ENCODE data around the gene IL32. TPM values are rescaled to one million over a fixed set of nuclear protein-coding genes. Genes with fewer than 3 reads are reported as not detected.
A peak's percentile ranks its signal among the peaks of the same experiment; 100 is the strongest.

IL32 gene
- total RNA-seq, 3 donors from 2014 or later (not counting 1 experiment from before 2014, with no cell fraction given): 305 to 562 (median 319) TPM

GRCh38 chr16:3101841-3102470 is 36.5 kb downstream of the IL32 start:
- intact Hi-C loops (cut with micrococcal nuclease): no loop called here

DNA sequence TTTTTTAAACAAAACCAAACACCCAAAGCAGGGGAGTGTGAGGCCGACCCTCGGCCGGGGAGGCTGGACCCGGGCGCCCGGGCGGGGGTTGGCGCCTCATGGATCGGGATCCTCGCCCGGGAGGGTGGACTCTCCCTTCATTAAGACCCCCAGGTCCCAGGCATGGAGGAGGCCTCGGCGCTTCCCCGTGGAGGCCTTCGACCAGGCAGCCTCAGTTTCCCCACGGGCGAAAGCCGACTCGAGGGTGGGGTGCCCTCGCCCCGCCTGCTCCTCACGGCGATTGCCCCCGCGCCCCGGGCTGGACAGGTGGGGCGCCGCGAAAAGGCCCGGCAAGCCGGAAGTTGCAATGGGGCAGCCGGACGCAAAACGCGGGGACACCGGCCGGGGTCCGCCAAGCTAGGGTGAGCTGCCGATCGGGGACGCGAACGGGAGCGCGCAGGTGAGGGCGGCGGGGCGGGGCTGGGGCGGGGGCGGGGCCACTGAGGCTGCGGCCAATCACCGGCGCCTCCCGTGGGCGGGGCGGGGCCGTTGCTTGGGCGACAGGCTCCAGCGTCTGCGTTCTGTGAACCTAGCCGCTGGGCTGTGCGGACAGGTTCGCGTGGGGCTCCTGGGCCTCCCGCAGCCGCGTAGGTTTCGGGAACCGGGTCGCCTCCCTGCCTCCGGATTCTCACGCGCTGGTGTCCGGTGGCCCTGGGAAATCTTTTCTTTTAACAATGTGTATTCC is 40.9 kb downstream of the IL32 start:
- Mint-ChIP-seq H3K36me3 (no peaks in the 10 kb centered on the region), H3K9me3 (no peaks in the 10 kb centered on the region), H3K27me3 (ENCODE audit: low read depth in 2 of 2) (no peaks in the 10 kb centered on the region), H3K27ac (peak overlapping the region; percentile 77 to 94), H3K4me3 (peak overlapping the region; percentile 97), H3K4me1 (peaks cover 23 to 24% of the 10 kb centered on the region in 2 donors)
- intact Hi-C loops (cut with micrococcal nuclease): loop anchor here (1.0 kb wide), 1 partner anchor 18 kb away; no protein-coding TSS in a partner anchor
- peak overlapping the region; percentile 87 for H3K4me3 ChIP-seq (ENCODE audit: low read length)
- ATAC-seq (peak; percentile 85 to 97 (median 86)), DNase-seq (peak; percentile 89 to 93)
- under 1% methylated on average over 74 of the region's 74 CpGs for WGBS (ENCODE audit: insufficient coverage)
- H3K27ac ChIP-seq (ENCODE audit: low read length): peak overlapping the region; percentile 98
- no peaks in the 10 kb centered on the region for H3K36me3 ChIP-seq (ENCODE audit: control insufficient read depth, insufficient read depth, low read length)
- peaks cover 35% of the 10 kb centered on the region for H3K4me1 ChIP-seq (ENCODE audit: control insufficient read depth, insufficient read depth, low read length)
- H3K9me3 ChIP-seq (ENCODE audit: control insufficient read depth, insufficient read depth, low read length): no peaks in the 10 kb centered on the region
- TF ChIP-seq, protein P1, sequence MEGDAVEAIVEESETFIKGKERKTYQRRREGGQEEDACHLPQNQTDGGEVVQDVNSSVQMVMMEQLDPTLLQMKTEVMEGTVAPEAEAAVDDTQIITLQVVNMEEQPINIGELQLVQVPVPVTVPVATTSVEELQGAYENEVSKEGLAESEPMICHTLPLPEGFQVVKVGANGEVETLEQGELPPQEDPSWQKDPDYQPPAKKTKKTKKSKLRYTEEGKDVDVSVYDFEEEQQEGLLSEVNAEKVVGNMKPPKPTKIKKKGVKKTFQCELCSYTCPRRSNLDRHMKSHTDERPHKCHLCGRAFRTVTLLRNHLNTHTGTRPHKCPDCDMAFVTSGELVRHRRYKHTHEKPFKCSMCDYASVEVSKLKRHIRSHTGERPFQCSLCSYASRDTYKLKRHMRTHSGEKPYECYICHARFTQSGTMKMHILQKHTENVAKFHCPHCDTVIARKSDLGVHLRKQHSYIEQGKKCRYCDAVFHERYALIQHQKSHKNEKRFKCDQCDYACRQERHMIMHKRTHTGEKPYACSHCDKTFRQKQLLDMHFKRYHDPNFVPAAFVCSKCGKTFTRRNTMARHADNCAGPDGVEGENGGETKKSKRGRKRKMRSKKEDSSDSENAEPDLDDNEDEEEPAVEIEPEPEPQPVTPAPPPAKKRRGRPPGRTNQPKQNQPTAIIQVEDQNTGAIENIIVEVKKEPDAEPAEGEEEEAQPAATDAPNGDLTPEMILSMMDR (IDR thresholded peaks at IDR 0.05): no peak
- H3K27me3 ChIP-seq (ENCODE audit: control insufficient read depth, insufficient read depth, low read length): no peaks in the 10 kb centered on the region

More at GRCh38 chr16:3101841-3102470, 36.5 kb downstream of the IL32 start:
- Mint-ChIP-seq H3K36me3 (no peaks in the 10 kb centered on the region), H3K9me3 (no peaks in the 10 kb centered on the region), H3K4me3 (peak overlapping the region; percentile 85), H3K27me3 (ENCODE audit: low read depth in 2 of 2) (no peaks in the 10 kb centered on the region), H3K27ac (peak overlapping the region; percentile 77 to 89), H3K4me1 (peaks cover 30 to 42% of the 10 kb centered on the region in 2 donors)
- Histone ChIP-seq H3K4me3 (ENCODE audit: low read length) (no peak overlapping the region), H3K27me3 (ENCODE audit: control insufficient read depth, insufficient read depth, low read length) (no peaks in the 10 kb centered on the region), H3K9me3 (ENCODE audit: control insufficient read depth, insufficient read depth, low read length) (no peaks in the 10 kb centered on the region), H3K36me3 (ENCODE audit: control insufficient read depth, insufficient read depth, low read length) (no peaks in the 10 kb centered on the region), H3K27ac (ENCODE audit: low read length) (no peak overlapping the region), H3K4me1 (ENCODE audit: control insufficient read depth, insufficient read depth, low read length) (peaks cover 49% of the 10 kb centered on the region)
- TF ChIP-seq, protein P1 (IDR thresholded peaks at IDR 0.05): no peak
- DNase-seq: peak in 1 of 2 donors; percentile 64
- 45% methylated on average over 27 of the region's 27 CpGs for WGBS (ENCODE audit: insufficient coverage)
- no peak for ATAC-seq

- no peak for DNase-seq
- TF ChIP-seq, protein P1 (IDR thresholded peaks at IDR 0.05): no peak
- Mint-ChIP-seq H3K27me3 (ENCODE audit: low read depth in 2 of 2) (no peaks in the 10 kb centered on the region), H3K36me3 (no peaks in the 10 kb centered on the region), H3K4me1 (peaks cover 2% of the 10 kb centered on the region in 2 donors), H3K9me3 (no peaks in the 10 kb centered on the region), H3K4me3 (no peak within 1 kb of the TSS), H3K27ac (no peak within 1 kb of the TSS)
- H3K27me3 ChIP-seq (ENCODE audit: control insufficient read depth, insufficient read depth, low read length): no peaks in the 10 kb centered on the region
- H3K9me3 ChIP-seq (ENCODE audit: control insufficient read depth, insufficient read depth, low read length): no peaks in the 10 kb centered on the region
- WGBS (ENCODE audit: insufficient coverage): 38% methylated on average over 17 of the region's 23 CpGs
- intact Hi-C loops (cut with micrococcal nuclease): no loop called here
- H3K36me3 ChIP-seq (ENCODE audit: control insufficient read depth, insufficient read depth, low read length): no peaks in the 10 kb centered on the region
- H3K4me3 ChIP-seq (ENCODE audit: low read length): no peak within 1 kb of the TSS
- H3K4me1 ChIP-seq (ENCODE audit: control insufficient read depth, insufficient read depth, low read length): peaks cover 2% of the 10 kb centered on the region
- H3K27ac ChIP-seq (ENCODE audit: low read length): no peak within 1 kb of the TSS
- no peak for ATAC-seq
Observed at GRCh38 chr16:3112058-3112880, 46.8 kb downstream of the IL32 start, which contains the start of gene ZNF205. TSS of gene ZNF205 (plus strand) at chr16:3112586. CDS start at chr16:3113431, 845 bp downstream.

All from natural killer cell (primary cell).